ENCODE data around the gene EFCAB7. TPM values are rescaled to one million over a fixed set of nuclear protein-coding genes. Genes with fewer than 3 reads are reported as not detected.
A peak's percentile ranks its signal among the peaks of the same experiment; 100 is the strongest.

EFCAB7 gene
- total RNA-seq, 2 donors from 2014 or later, result 9.8 to 11.6 TPM

DNA sequence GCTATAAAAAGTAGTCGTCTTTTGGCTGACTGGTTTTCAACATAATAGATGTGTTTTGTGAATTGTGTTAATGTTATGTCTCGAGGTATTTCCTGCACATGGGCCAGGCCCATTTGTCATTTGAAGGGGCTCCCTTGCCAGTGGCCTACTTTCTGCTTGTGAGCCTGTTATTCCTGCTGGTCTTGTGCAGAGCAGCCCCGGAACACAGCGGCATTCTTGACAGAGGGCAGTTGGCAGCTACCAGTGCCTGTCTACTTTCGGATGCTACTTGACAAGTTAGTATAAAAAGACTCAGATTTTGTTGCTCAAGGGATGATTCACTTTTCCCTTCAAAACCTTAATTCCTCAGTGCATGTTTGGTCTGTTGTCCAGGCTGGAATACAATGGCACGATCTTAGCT, 98.4 kb downstream of the EFCAB7 start:
- no peaks in the 10 kb centered on the region for H3K4me1 ChIP-seq (replicated peaks)
- WGBS, result 26% methylated on average over 6 of the region's 6 CpGs
- H3K27ac ChIP-seq, result peak overlapping the region in 1 of 2 donors; percentile 36
- TF ChIP-seq POLR2A (IDR thresholded peaks at IDR 0.05), result no peak
- TF ChIP-seq POLR2AphosphoS5 (IDR thresholded peaks at IDR 0.05), result peak; percentile 42
- H3K4me3 ChIP-seq, result no peak overlapping the region
- no peaks in the 10 kb centered on the region for H3K9me3 ChIP-seq
- DNase-seq (ENCODE audit: low spot score), result peak; percentile 41
- no peaks in the 10 kb centered on the region for H3K36me3 ChIP-seq
- intact Hi-C loops (cut with DNase I), result no loop called here
- no peaks in the 10 kb centered on the region for H3K27me3 ChIP-seq (replicated peaks; ENCODE audit: insufficient read depth)

Small RNA genes lying within 50 kb of the gene (small RNA-seq; reads per million reads assigned to genes)
- gene RF02105 (0 reads per million in 2 donors), gene RF02106 (0 reads per million in 2 donors), gene RF02107 (0 reads per million in 2 donors), gene RF02108 (0 reads per million in 2 donors), gene RF02109 (0 reads per million in 2 donors), gene RF02110 (0 reads per million in 2 donors), gene RN7SL488P (0 reads per million in 2 donors), gene RNU7-123P (0 reads per million in 2 donors)

Other genes starting within 250 kb of the EFCAB7 start
- gene FOXD3, start 201.0 kb upstream of the EFCAB7 start, total RNA-seq, result 1 to 10 TPM in 1 of 2 donors, under 1 TPM in 1; 0.82 to 2.9 TPM
- gene ALG6, start 155.9 kb upstream of the EFCAB7 start, total RNA-seq, result 10 to 100 TPM; 10.2 to 17.6 TPM
- gene ITGB3BP, start 300 bp upstream of the EFCAB7 start, total RNA-seq, result 10 to 100 TPM in 1 of 2 donors, 1 to 10 TPM in 1; 7.4 to 16.1 TPM
- gene PGM1, start 69.9 kb downstream of the EFCAB7 start, total RNA-seq, result 10 to 100 TPM; 49.5 to 54.7 TPM